Brain microvascular endothelial cell (primary cell): ENCODE measurements around the gene BBS10.
"Not testable (repeated sequence)": the region's sequence is repeated elsewhere in the genome, so short reads cannot be mapped to it uniquely, and the experiment has no call there.

ENCODE experiments used
- DNase-seq: peaks from one replicate; pipeline ENCODE4 v3.0.0-alpha.2; 2020
- H3K27ac ChIP-seq: fragments of 250-450 bp; sonication (Bioruptor Pico); 2 replicates; pipeline ENCODE4 v1.5.1; 2020; ENCODE audit warnings: mild to moderate bottlenecking, moderate library complexity
- H3K27me3 ChIP-seq: fragments of 250-450 bp; sonication (Bioruptor Pico); replicated peaks from 2 replicates; pipeline ENCODE4 v1.5.1; 2020; ENCODE audit warnings: mild to moderate bottlenecking
- H3K36me3 ChIP-seq: fragments of 250-450 bp; sonication (Bioruptor Pico); replicated peaks from 2 replicates; pipeline ENCODE4 v1.5.1; 2020; ENCODE audit warnings: mild to moderate bottlenecking
- H3K4me3 ChIP-seq: 2 replicates; pipeline ENCODE4 v1.5.1; 2011; ENCODE audit warnings: low read depth, mild to moderate bottlenecking, control low read depth, low read length, moderate library complexity
- in situ Hi-C: cut with HindIII; loops from 2 replicates; pipeline ENCODE4 v1.10.0; 2017; ENCODE audit warnings: low sequenced_read_pairs, low pct_ligation_motif_present
- TF ChIP-seq, protein P1 (sequence below): IDR thresholded peaks from 2 replicates; pipeline ENCODE4 v1.5.1; 2011; ENCODE audit warnings: low read depth, mild to moderate bottlenecking, moderate library complexity, low read length, control low read depth, inconsistent platforms; ENCODE audit errors: missing control alignments

BBS10 gene

GRCh38 chr12:76348079-76348901, at the start of gene BBS10:
Gene BBS10 (minus strand): TSS chr12:76348415. CDS start chr12:76348358, 57 bp downstream.
- peak; percentile 92 for DNase-seq
- Histone ChIP-seq H3K4me3 (peak within 1 kb of the TSS; percentile 88), H3K27me3 (no peaks in the 10 kb centered on the region), H3K27ac (peak within 1 kb of the TSS; percentile 63), H3K36me3 (no peaks in the 10 kb centered on the region)
- in situ Hi-C loops, result loop anchor here (25.0 kb wide), 1 partner anchor 261 kb away; the partner anchor contains the start of gene NAP1L1
- TF ChIP-seq, protein P1, sequence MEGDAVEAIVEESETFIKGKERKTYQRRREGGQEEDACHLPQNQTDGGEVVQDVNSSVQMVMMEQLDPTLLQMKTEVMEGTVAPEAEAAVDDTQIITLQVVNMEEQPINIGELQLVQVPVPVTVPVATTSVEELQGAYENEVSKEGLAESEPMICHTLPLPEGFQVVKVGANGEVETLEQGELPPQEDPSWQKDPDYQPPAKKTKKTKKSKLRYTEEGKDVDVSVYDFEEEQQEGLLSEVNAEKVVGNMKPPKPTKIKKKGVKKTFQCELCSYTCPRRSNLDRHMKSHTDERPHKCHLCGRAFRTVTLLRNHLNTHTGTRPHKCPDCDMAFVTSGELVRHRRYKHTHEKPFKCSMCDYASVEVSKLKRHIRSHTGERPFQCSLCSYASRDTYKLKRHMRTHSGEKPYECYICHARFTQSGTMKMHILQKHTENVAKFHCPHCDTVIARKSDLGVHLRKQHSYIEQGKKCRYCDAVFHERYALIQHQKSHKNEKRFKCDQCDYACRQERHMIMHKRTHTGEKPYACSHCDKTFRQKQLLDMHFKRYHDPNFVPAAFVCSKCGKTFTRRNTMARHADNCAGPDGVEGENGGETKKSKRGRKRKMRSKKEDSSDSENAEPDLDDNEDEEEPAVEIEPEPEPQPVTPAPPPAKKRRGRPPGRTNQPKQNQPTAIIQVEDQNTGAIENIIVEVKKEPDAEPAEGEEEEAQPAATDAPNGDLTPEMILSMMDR, result peak; percentile 69

DNA sequence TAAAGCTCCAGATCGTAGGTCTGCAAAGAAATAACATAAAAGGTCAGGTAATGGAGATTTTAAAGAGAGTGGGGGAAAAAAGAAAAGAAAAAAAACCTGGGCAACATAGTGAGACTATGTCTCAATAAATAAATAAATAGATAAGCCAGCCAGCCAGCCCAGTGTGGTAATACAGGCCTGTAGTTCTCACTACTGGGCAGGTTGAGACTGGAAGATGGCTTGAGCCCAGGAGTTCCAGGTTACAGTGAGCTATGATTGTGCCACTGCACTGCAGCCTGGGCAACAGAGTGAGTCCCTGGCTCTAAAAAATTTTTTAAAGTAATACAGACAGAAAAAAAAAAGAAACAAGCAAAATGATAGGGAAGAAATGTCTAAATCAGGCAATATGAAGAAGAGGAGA, 43.2 kb upstream of the BBS10 start:
- TF ChIP-seq, protein P1, result no peak
- DNase-seq, result no peak
- Histone ChIP-seq H3K36me3 (peaks cover 15% of the 10 kb centered on the region), H3K27ac (no peak overlapping the region), H3K27me3 (no peaks in the 10 kb centered on the region), H3K4me3 (no peak overlapping the region)
- in situ Hi-C loops, result no loop called here

DNA sequence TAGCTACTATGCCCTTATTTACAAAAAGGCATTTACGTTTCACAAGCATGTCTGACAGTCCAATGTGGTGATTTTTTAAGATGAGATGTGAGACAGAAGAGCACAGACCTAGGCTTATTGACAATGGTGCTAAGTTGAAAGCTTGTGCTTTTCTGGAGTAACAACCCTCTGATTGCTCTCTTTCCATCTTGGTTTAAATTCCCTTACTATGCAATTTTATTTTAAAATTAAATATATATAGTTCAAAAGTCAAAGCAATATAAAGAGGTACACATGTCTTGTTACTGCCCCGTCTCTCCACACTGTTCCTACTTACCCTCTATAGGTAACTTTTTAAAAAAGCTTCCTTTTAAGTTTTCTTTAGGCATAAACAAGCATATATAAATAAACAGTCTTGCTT, 39.4 kb upstream of the BBS10 start:
- no peak for DNase-seq
- TF ChIP-seq, protein P1, result no peak
- in situ Hi-C loops, result no loop called here
- Histone ChIP-seq H3K4me3 (no peak overlapping the region), H3K27ac (no peak overlapping the region), H3K27me3 (no peaks in the 10 kb centered on the region), H3K36me3 (peaks cover 22% of the 10 kb centered on the region)

DNA sequence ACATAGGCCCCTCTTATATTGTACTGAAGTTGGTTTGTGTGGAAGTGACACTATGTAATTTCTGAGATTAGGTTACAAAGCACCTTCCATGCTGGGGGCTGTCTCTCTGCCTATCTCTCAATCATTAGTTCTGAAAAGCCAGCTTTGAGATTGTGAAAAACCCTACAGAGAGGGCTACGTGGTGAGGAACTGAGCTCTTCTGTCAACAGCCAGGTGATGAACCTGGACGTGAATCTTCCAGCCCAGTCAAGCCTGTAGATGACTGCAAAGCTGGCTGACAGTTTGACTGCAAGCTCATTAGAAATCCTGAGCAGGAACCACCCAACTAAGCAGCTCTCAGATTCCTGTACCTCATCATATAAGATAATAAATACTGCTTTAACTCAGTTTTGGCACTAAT, 36.3 kb upstream of the BBS10 start:
- no peak overlapping the region for H3K27ac ChIP-seq
- no peaks in the 10 kb centered on the region for H3K27me3 ChIP-seq
- TF ChIP-seq, protein P1, result no peak
- in situ Hi-C loops, result no loop called here
- H3K4me3 ChIP-seq, result no peak overlapping the region
- H3K36me3 ChIP-seq, result peaks cover 13% of the 10 kb centered on the region
- DNase-seq, result no peak

GRCh38 chr12:76383988-76384387, 35.8 kb upstream of the BBS10 start:
- in situ Hi-C loops, result no loop called here
- Histone ChIP-seq H3K27ac (no peak overlapping the region), H3K27me3 (no peaks in the 10 kb centered on the region), H3K36me3 (peaks cover 10% of the 10 kb centered on the region), H3K4me3 (no peak overlapping the region)
- TF ChIP-seq, protein P1, result no peak
- DNase-seq, result no peak

GRCh38 chr12:76379261-76379660, 31.0 kb upstream of the BBS10 start:
- in situ Hi-C loops, result no loop called here
- no peak for DNase-seq
- TF ChIP-seq, protein P1, result no peak
- Histone ChIP-seq H3K36me3 (peaks cover 11% of the 10 kb centered on the region), H3K27ac (no peak overlapping the region), H3K27me3 (no peaks in the 10 kb centered on the region), H3K4me3 (no peak overlapping the region)

DNA sequence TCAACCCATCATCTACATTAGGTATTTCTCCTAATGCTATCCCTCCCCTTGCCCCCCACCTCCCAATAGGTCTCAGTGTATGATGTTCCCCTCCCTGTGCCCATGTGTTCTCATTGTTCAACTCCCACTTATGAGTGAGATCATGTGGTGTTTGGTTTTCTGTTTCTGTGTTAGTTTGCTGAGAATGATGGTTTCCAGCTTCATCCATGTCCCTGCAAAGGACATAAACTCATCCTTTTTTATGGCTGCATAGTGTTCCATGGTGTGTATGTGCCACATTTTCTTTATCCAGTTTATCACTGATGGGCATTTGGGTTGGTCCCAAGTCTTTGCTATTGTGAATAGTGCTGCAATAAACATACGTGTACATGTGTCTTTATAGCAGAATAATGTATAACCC, 28.7 kb upstream of the BBS10 start:
- H3K27me3 ChIP-seq, H3K4me3 ChIP-seq, H3K36me3 ChIP-seq, H3K27ac ChIP-seq, in situ Hi-C loops, DNase-seq: not testable (repeated sequence)
